8988T (cell line): Measurements from ENCODE around the gene INPP5E.
"Not testable (repeated sequence)": the region's sequence is repeated elsewhere in the genome, so short reads cannot be mapped to it uniquely, and the experiment has no call there.

Source experiments
- DNase-seq: peaks from one replicate; pipeline ENCODE4 v3.0.0; 2011

INPP5E gene

DNA sequence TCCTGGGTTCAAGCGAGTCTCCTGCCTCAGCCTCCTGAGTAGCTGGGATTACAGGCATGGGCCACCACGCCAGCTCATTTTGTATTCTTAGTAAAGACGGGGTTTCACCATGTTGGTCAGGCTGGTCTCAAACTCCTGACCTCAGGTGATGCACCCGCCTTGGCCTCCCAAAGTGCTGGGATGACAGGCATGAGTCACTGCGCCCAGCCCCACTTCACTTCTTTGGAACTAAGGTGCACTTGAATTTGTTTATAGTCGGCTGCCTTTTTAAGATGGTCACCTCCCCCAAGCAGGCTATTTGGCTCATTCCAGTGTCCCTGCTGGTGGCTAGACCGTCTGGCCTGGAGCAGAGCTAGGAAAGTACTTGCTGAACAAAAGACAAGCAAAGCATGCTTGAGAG is 14.3 kb downstream of the INPP5E start:
- not testable (repeated sequence) for DNase-seq

DNA sequence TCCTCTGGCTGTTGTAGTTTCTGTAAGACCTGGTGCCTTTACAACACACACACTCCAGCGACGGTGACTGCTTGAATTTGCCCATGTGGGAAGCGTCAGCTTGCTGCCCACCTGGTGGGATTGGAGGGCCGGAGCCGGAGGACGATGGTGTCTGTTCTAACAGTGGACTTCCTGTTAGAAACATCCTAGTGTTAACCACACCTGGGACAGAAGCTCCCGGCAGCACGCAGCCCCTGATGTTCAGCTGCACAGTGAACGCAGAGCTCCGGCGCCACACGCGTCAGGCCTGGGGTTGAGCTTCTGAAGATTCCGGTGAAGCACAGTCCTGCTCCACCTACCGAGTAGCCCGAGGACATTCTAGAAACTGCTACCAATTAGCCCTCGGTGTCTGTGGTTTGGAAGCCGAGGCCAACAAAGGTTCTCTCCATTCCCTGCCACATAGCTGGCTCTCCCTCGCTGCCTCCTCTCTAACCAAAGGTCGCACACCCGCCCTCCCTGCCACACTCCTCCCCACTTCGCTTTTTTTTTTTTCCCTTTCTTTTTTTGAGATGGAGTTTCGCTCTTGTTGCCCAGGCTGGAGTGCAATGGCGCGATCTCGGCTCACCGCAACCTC is 14.8 kb downstream of the INPP5E start:
- DNase-seq: no peak

DNA sequence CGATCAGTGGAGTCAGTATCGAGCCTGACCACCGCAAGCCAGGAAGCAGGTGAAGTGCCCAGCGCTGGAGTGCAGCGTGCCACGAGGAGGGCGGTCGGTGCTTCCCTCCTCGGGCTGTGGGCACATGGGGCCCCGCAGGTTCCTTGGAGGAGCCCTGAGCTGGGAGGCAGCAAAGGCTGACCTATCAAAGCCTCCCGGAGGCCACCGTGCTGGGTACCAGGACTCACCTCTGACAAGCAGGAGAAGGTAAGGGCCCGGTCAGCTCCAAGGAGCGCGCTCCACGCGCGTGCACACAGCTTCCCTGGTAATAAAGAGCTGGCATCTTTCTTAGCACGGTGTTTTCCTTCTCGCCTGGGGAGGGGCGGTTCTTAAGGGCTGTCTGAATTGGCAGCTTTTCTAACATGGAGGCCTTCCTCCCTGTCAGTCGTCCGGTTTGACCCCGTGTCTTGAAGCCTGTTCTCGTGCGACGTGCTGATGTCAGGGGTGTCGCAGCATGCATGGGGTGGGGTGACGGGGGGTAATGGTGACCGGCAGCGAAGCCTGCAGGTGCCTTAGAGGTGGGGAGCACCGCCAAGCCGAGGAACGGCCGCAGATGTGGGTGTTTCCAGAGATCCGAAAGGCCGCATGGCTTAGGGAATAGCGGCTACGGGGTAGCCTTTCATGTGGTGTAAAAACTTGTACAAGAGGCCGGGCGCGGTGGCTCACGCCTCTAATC is 16.1 kb downstream of the INPP5E start:
- no peak for DNase-seq

DNA sequence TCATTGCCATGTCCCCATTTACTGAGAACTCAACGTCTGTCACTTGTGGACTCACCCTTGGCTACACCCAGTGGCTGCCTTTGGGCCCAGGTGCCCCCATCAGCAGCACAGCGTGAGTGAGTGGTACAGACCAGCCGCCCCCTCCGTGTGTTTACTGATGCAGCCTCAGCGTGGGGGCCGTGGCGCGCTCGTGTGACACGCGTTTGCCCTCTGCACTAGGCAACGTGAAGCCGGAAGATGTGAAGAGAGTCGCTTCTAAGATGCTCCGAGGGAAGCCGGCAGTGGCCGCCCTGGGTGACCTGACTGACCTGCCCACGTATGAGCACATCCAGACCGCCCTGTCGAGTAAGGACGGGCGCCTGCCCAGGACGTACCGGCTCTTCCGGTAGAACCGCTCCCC is 16.8 kb downstream of the INPP5E start:
- DNase-seq: no peak

DNA sequence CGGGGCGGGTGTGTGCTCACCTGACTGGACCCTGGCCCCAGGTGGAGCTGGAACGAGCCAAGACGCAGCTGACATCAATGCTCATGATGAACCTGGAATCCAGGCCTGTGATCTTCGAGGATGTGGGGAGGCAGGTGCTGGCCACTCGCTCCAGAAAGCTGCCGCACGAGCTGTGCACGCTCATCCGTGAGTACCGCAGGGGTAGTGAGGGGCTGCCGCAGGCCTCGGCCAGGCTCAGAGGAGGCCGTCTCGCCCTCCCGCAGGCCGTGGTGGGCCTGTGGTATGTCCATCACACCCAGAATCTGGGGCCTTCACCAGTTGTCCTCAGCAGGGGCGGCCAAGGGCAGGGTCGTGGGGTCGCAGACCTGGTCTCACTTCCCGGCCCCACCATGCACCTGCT is 17.9 kb downstream of the INPP5E start:
- no peak for DNase-seq

DNA sequence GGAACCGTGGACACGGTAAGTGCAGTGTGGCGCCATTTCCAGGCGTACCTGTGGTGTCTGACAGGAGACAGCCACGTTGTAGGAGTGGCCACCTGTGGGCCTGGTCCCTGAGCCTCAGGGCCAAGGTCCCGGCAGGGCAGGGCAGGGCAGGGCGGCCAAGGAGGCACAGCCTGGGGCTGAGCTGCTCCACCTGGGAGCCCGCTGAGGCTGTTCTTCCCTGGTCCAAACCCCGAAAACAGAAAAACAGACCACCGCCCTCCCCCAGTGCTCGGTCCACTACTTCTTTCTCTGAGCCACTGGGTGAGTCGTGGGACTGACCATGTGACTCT is 20.6 kb downstream of the INPP5E start:
- DNase-seq: no peak

DNA sequence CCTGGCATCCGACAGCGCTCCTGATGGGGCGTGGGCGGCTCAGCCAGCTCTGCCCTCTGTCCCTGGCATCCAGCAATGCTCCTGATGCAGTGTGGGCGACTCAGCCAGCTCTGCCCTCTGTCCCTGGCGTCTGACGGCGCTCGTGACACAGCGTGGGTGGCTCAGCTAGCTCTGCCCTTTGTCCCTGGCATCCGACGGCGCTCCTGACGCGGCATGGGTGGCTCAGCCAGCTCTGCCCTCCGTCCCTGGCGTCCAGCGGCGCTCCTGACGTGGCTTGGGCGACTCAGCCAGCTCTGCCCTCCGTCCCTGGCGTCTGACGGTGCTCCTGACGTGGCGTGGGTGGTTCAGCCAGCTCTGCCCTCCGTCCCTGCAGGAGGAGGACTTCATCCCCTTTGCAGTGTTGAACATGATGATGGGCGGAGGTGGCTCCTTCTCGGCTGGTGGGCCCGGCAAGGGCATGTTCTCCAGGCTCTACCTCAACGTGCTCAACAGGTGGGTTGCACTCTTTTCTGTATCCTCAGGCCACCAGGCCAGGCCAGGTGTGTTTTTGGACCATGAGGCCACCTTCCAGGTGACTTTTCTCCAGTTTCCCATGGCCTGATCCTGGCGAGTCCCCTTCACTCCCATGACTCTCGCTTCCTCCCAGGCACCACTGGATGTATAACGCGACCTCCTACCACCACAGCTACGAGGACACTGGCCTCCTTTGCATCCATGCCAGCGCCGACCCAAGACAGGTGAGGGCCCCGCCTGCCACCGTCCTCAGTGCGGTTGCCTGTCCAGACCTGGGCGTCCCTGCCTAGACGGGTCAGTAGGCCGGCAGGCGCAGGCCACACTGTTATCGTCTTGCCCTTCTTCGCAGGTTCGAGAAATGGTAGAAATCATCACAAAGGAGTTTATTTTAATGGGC is 21.2 kb downstream of the INPP5E start:
- DNase-seq: no peak

DNA sequence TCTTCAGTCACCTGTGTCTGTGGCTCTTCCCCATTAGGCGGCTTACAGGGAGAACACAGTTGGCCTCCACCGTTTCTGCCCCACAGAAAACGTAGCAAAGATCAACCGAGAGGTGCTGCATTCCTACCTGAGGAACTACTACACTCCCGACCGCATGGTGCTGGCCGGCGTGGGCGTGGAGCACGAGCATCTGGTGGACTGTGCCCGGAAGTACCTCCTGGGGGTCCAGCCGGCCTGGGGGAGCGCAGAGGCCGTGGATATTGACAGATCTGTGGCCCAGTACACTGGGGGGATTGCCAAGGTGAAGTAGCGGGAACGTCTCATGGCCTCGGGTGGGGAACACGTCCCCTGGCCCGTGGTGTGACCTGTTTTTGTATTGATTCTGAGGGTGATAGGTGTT is 22.7 kb downstream of the INPP5E start:
- DNase-seq: no peak

DNA sequence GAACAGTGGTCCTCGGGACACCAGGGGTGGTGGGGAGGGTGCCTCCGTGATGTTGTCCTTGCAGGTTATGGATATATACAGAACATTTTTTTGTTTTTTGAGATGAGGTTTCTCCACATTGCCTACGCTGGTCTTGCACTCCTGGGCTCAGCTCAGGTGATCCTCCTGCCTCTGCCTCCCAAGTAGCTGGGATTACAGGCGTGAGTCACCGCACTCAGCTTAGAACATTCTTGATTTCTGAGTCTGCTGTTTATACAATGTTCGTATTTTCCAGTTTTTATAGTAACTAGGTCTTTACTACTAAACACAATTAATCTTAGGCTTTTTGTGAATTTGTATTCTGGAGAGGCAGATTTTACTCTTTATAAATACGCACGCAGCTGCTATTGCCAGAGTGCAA is 23.2 kb downstream of the INPP5E start:
- no peak for DNase-seq

DNA sequence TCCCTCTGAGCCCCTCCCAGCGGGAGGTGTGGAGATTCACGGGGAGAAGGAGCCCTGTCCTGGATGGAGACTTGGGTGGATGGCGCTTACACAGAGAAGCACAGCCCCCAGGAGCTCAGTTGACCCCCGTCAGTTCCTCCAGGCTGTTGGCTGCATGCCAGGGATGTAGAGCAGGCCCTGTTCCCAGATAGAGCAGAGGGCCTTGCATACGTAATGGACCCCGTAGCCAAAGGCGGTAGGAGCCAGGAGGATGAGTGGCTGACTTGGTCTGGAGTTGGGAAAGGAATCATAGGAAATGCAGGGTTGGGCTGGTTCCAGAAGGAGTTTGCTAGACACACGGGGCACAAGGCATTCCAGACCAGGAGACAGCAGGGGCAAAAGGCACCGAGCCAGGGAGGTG is 26.7 kb downstream of the INPP5E start:
- no peak for DNase-seq

DNA sequence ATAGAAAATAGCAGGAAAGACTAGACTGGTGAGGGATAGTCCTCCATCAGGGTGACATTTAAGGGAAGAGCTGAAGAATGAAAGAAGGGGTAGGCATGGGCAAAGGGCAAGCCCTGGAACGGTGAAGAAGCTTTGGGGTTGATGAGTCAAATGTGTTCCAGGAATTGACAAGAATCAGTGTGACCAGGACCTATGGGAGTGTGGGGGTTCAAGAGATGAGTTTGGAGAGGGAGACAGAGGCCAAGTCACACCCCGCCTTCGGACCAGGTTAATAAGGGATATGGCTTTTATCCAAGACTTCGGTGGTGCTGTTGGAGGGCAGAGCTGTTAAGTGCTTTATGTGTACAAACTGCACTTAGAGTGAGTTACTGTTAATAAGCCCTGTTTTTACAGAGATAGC is 28.3 kb downstream of the INPP5E start:
- DNase-seq: no peak

DNA sequence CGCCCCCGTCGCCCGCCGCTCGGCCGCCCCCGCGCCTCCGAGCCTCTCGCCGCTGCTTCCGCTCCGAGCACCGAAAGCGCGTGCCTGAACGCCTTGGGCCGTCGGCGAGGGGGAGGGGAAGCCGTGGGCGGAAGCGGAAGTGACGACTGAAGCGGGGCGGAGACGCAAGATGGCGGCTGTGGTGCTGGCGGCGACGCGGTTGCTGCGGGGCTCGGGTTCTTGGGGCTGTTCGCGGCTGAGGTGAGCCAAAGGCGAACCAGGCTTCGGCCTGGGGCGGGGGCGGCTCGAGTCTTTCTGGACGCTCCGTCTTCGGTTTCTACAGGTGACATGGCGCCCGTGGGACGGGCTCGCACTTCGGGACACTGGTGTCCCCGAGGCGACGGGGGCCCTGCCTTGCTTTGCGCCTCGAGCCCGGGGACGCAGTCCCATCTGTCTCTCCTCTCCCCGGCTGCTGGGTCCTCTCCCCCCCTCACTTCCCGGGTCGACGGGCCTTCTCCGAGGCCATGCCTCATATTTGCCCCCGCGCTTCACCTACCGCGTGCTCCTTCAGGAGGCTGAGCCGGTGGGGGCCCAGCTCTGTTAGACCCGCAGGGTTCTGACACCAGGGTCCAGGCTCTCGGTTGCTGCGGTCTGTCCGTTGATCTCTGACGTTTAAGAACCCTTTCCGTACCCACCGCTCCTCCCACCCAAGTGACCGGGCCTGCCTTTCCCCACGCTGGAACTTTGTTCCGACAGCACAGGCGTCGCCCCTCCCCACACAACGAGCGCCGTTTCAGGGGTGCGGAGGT is 29.0 kb downstream of the INPP5E start, which contains the start of the genes ENTR1 and PMPCA:
TSS of gene ENTR1 (minus strand) at position 115 of the 788 bp plus-strand sequence. CDS start 217 bp downstream, outside the sequence.
TSS of gene PMPCA (plus strand) at position 159 of the 788 bp plus-strand sequence. CDS start at position 170, 11 bp downstream.
- peak; percentile 96 for DNase-seq

DNA sequence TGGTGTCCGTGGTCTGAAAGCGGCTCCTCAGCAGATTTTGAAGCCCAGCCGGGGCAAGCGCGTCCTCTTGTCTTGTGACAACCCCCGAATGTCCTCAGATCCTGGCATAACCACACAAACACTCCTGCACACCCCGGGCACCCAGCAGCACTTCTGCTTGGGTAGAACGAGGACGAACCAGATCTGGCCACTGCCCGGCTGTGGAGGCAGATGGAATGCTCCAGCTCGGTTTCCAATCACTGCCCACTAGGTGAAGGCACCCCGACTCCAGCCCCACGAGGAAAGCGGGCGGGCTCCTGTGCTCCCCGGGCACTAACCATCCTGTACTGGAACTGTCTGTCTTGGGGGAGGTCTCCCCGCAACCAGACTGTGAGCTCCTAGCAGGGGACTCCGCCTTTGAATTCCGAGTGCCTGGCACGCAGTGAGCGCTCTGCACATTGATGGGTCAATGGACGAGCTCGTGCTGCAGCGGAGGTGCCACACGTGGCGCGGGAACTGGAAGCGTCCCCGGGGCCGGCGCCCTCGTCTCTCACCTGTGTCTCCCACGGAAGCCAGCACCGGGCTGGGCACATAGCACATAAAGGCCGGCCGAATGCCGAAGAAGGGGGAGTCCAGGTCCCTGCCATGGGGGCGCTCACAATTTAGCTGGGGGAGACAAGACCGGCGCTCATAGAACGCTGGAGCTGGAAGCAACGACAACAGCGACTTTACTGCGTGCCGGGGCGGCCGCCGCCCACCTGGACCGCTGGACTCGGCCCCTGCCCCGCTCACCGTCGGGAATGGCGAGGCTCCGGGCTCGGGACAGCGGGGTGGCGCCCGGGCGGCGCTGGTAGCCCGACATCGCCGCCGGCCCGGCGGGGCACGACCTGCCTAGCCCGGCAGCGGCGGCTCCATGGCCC is 29.8 kb downstream of the INPP5E start:
- peak; percentile 70 for DNase-seq

DNA sequence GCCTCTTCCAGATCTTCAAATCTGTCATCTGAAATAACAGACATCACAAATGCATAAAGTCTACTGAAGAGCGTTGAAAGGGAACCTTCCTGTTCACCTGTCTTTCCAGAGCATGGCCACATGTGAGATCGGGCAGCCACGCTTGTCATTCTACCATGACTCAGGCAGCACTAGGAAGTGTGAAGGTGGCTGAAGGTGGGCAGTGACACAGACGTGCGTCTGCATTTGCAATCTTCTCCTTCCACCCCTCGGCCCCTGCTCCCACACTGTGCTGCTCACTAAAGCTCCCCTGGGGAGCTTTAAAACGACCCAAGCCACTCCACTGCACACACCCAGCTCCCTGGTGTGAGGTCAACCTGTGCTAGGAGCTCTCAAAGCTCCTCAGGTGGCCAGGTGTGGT is 31.7 kb downstream of the INPP5E start:
- DNase-seq: no peak

DNA sequence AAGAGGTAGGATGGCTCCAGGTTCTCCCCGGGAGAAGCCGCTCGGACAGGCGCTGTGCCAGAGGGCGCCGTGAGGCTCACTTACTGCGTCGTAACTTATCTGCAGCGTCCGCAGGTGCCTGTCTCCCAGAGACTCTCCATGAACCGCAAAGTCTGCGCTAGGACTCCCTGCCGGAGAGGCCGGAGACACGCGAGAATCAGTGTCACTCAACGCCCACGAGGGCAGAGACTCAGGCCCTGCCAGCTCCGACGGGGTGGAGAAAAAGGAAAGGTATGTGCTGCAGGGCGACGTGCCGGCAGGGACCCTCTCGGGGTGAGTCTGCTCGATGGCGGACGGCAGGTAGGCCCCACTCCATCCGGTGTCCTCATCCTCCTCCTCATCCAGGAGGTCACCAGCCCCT is 32.6 kb downstream of the INPP5E start:
- not testable (repeated sequence) for DNase-seq

DNA sequence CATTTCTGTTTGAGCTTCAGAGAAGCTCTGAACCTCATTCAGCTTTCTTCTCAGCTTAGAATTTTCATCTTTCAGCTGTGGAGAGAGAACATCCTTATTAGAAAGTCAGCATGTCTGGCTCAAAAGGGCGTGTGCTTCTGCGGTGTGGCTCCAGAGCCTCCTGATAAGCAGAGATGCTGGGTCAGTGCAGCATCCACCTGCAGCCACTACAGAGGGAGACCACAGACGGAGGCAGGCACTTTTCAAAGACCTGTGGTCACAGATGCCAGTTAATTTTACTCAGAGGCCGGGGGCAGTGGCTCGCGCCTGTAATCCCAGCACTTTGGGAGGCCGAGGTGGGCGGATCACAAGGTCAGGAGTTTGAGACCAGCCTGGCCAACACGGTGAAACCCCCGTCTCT is 33.7 kb downstream of the INPP5E start:
- not testable (repeated sequence) for DNase-seq

DNA sequence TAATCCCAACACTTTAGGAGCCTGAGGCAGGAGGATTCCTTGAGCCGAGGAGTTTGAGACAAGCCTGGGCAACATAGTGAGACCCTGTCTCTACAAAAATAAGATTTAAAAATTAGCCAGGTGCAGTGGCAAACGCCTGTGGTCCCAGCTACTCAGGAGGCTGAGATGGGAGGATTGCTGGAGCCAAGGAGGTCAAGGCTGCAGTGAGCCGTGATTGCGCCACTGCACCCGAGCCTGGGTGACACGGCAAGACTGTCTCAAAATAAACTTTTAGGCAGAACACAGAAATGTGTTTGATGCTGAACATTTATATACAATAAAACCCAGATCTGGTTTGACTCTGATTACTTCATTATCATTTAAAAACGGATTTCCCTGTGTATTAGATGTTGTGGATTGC is 34.2 kb downstream of the INPP5E start:
- DNase-seq: no peak

DNA sequence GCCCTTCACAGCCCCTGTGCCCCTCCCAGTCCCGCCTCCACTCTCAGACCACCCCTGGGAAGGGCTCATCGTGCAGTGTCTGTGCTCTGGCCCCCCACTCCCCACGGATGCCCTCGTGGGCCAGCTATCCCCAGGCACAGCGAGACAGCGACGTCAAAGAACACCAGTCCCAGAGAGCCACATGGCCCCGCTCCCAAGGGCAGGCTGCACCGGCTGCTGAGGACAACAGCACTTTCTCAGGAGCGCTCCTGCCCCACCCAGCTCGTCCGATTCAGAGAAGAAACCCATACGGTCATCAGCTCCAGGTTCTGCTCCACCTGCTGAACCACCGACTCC is 34.9 kb downstream of the INPP5E start:
- no peak for DNase-seq

DNA sequence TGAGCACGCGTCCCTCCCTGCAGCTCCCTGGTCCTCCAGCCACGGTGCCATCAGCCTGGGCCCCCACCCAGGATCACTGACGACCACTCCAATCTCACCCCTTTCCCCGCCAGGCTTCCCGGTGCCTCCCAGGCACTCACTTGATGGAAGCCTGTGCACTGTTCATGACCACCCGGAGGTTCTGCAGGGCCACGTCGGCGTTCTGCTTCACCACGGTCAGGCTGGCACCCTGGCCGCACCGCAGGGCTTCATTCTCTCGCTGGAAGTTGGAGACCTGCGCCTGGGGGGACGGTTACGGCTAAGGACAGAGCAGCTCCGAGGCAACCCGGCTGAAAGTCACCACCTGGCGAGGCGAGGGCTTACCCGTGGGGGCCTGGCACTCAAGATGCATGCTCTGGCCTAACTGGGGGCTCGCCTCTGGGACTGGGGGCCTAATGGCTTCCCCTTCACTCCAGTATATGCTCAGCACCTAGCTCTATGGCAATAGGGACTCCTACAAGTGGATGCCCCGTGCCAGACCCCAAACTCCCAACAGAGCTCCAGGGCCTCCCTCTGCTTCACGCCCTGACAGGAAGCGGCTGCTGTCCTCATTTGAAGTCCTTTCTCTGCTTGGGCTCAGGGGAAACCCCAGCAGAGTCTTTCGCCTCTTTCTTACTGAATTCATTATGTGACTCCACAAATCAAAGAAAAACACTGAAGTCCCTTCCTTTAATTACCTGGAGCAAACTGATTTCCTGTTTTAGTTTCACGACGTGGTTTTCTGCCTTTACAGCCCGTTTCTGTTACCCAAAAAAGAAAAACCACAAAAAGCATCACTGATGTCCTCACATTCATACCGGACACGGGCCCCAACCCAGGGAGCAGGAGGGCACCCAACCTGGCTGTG is 35.5 kb downstream of the INPP5E start:
- no peak for DNase-seq

DNA sequence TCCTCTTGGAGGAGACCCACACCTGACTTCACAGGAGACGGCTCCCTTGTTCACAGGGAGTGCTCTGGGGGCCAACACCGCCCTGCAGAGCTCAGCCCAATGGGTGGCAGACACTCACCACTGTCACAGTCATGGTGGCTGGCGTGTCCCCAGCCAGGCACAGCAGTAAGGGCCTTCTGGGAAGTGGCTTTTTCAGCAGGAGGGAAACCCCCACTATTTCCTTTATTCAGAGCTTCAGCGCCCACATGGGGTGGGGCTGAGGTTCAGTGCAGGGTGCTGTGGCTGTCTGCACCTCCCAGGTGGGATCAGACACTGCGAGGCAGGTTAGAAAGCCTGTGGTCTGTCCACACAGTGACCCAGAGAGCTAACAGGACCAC is 36.1 kb downstream of the INPP5E start:
- no peak for DNase-seq

DNA sequence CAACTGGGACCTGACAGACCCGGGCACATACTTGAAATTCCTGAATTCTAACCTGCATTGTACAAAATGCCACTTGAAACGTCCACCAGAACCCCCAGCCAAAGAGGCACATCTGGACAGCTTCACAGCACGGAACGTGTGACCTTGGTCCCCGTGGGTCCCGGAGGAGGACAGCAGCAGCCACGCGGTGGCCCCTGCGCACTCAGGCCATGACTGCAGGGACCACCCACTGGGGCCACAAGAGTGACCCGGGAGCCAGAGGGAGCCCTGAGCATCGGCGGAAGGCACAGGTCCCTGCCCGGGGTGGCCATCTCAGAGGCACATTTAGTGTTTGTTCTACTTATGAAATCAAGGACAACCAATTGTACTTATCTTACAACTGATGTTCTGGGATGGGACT is 37.6 kb downstream of the INPP5E start:
- DNase-seq: no peak
